Adrenal gland (tissue), 12 donors: ENCODE results near the gene PPP1R37. TPM values are rescaled to one million over a fixed set of nuclear protein-coding genes. Genes with fewer than 3 reads are reported as not detected.

Experiments
- DNase-seq, 7 donors: peaks; one replicate each; pipeline ENCODE4 v3.0.0-alpha.2; 2019 to 2020
- H3K27ac ChIP-seq, 5 donors: fragments of 200-600 bp; sonication (generic) in 4 of 5; 1 replicate in 3 of 5; 2 replicates in 2 of 5; pipeline versions ENCODE4 v1.5.1 to v1.8.0; 2016 to 2020; ENCODE audit warnings: mild to moderate bottlenecking in 1 of 5
- H3K27me3 ChIP-seq: fragments of 200-600 bp; 2 replicates; pipeline ENCODE4 v1.8.0; 2021
- H3K36me3 ChIP-seq, 2 donors: fragments of 200-600 bp; replicated peaks in 1 of 2; 1 replicate in 1 of 2; 2 replicates in 1 of 2; pipeline versions ENCODE4 v1.5.1 to v1.8.0; 2018 to 2022
- H3K4me1 ChIP-seq, 2 donors: fragments of 200-600 bp; replicated peaks in 1 of 2; 1 replicate in 1 of 2; 2 replicates in 1 of 2; pipeline versions ENCODE4 v1.5.1 to v1.8.0; 2018 to 2021
- H3K4me3 ChIP-seq, 4 donors: fragments of 200-600 bp; sonication (generic) in 3 of 4; one replicate each; pipeline ENCODE4 v1.5.1; 2016 to 2018
- H3K9me3 ChIP-seq, 3 donors: fragments of 200-600 bp; sonication (generic) in 1 of 3; replicated peaks in 1 of 3; 1 replicate in 2 of 3; 2 replicates in 1 of 3; pipeline versions ENCODE4 v1.5.1 to v1.8.0; 2016 to 2021
- POLR2A ChIP-seq, 2 donors: fragments of 450-650 bp; IDR thresholded peaks; one replicate each; pipeline ENCODE4 v1.6.1; 2017; ENCODE audit warnings: antibody characterized with exemption in 2 of 2, mild to moderate bottlenecking in 2 of 2, moderate library complexity in 1 of 2
- WGBS, 4 donors: extraction: QIAGEN DNeasy Blood & Tissue Kit in 2 of 4; methylation state at CpG; one replicate each; pipeline versions ENCODE4 v1.1.5 to v1.1.7; 2013 to 2017; 5-methylcytosine and 5-hydroxymethylcytosine counted together
- intact Hi-C, 2 donors: fragments of 100-400 bp; cut with DNase I; formaldehyde crosslinking; loops; one replicate each; pipeline versions ENCODE4 v1.14.1 to v1.15.0; 2022 to 2023
- polyA plus RNA-seq, 3 donors: library from polyadenylated mRNA; stranded (reverse); fragments of 200-250 nt in 2 of 3; fragments of 350-450 nt in 1 of 3; fragmentation: Illumina TruSeq in 1 of 3; extraction: RNeasy Lipid Tissue Mini Kit (QIAGEN cat#74804) in 1 of 3; gene quantifications; one replicate each; pipeline ENCODE4 v1.2.3, GENCODE V29; 2013 to 2014
- total RNA-seq, 9 donors: library from RNA; depleted of rRNA in 4 of 9; stranded (reverse); fragments of >200 nt in 4 of 9; fragments of 120-200 nt in 1 of 9; fragmentation: NEBNext Ultra II Directional in 1 of 9; extraction: Animal tissue kit (Norgen Biotek cat#: 25700) in 1 of 9; gene quantifications; one replicate each; pipeline versions ENCODE4 v1.1.0 to v1.2.4, GENCODE V29; 2013 to 2023
- TF ChIP-seq, protein P1 (sequence below), 6 experiments: fragments of 450-650 bp in 4 of 6; fragments of 200-600 bp in 2 of 6; sonication (generic) in 1 of 6; IDR thresholded peaks; 1 replicate in 5 of 6; 2 replicates in 1 of 6; pipeline versions ENCODE4 v1.5.1 to v1.8.0; 2016 to 2021; ENCODE audit warnings: antibody characterized with exemption in 6 of 6, mild to moderate bottlenecking in 2 of 6, moderate library complexity in 1 of 6
- donor health status: healthy with polysubstance abuse.
- donor health status: Bipolar disorder and iron deficiency.
- donor health status: DM: yes; HTN: yes; CAD: no.
- donor health status: DM: no; HTN: no; CAD: no.
- donor health status: DM: no; HTN: no; CAD: no.
- donor health status: DM: yes; HTN: yes; CAD: no.

Gene PPP1R37
- total and polyA plus RNA-seq, 12 donors = 16.4 to 244 (median 51.8) TPM

DNA sequence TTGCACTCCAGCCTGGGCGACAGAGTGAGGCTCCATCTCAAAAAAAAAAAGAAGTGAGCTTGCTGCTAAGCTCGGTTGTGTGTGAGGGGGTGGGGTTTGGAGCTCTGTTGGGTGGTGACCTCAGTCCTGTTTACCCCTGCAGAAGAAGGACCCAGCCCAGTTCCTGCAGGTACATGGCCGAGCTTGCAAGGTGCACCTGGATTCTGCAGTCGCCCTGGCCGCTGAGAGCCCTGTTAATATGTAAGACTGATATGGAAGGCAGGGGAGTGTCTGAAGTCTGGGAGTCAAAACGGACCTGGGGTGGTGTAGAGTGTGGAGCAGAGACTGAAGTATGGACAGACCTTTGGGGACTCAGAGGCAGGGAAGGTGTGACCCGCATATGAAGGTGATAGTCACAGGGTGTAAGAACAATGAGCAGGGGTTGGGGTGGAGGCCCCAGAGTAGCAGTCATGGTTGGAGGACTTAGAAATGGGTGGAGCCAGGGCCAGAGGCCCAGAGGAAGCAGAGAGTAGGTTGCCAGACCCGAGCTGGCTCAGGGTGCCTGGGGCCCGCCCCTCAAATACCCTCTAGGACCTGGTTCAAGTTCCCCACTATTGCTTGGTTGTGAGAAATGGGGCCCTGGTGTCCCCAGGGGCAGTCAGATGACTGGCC lies 40.9 kb upstream of the PPP1R37 start:
- Histone ChIP-seq H3K9me3 (no peaks in the 10 kb centered on the region), H3K27ac (no peak overlapping the region), H3K4me1 (peaks cover 13 to 19% of the 10 kb centered on the region in 2 donors), H3K36me3 (peaks cover 0 to 48% of the 10 kb centered on the region in 2 donors), H3K27me3 (no peaks in the 10 kb centered on the region), H3K4me3 (no peak overlapping the region)
- no peak for DNase-seq
- WGBS, 4 donors = 72 to 75% (median 74%) methylated on average over 8 to 9 of the region's 9 CpGs
- TF ChIP-seq, protein P1, sequence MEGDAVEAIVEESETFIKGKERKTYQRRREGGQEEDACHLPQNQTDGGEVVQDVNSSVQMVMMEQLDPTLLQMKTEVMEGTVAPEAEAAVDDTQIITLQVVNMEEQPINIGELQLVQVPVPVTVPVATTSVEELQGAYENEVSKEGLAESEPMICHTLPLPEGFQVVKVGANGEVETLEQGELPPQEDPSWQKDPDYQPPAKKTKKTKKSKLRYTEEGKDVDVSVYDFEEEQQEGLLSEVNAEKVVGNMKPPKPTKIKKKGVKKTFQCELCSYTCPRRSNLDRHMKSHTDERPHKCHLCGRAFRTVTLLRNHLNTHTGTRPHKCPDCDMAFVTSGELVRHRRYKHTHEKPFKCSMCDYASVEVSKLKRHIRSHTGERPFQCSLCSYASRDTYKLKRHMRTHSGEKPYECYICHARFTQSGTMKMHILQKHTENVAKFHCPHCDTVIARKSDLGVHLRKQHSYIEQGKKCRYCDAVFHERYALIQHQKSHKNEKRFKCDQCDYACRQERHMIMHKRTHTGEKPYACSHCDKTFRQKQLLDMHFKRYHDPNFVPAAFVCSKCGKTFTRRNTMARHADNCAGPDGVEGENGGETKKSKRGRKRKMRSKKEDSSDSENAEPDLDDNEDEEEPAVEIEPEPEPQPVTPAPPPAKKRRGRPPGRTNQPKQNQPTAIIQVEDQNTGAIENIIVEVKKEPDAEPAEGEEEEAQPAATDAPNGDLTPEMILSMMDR (IDR thresholded peaks at IDR 0.05) = no peak
- TF ChIP-seq POLR2A (IDR thresholded peaks at IDR 0.05) = no peak
- intact Hi-C loops = loop anchor here in 1 of 2 donors (10.0 kb wide), 1 partner anchor 87 kb away; no protein-coding TSS in a partner anchor

DNA sequence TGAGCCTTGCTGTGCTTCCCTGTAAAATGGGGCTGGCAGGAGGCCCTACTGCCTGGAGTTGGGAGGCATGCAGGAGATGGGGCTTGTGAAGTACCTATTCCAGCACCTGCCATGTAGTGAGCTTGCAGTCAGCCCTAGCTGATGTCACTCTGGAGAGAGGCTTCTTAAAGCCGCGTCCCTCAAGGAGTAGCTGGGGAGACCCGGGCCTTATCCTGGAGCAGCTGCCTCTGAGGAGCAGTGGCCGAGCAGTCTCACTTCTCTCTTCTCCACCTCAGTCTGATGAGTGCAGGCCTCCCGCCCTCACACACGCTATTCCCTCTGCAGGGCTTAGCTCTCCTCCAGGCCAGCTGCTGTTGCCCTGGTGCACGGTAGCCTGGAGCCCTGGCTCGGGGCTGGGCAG lies 36.1 kb upstream of the PPP1R37 start:
- peaks cover 0 to 95% of the 10 kb centered on the region in 2 donors for H3K36me3 ChIP-seq
- H3K4me3 ChIP-seq = no peak overlapping the region
- H3K27me3 ChIP-seq = no peaks in the 10 kb centered on the region
- H3K9me3 ChIP-seq = no peaks in the 10 kb centered on the region
- DNase-seq = no peak
- TF ChIP-seq POLR2A (IDR thresholded peaks at IDR 0.05) = no peak
- TF ChIP-seq, protein P1 (IDR thresholded peaks at IDR 0.05) = no peak
- no peaks in the 10 kb centered on the region for H3K4me1 ChIP-seq
- intact Hi-C loops = loop anchor here in 1 of 2 donors (10.0 kb wide), 1 partner anchor 92 kb away; no protein-coding TSS in a partner anchor
- WGBS, 4 donors = 85 to 93% (median 88%) methylated on average over 5 to 8 of the region's 8 CpGs
- H3K27ac ChIP-seq = no peak overlapping the region

DNA sequence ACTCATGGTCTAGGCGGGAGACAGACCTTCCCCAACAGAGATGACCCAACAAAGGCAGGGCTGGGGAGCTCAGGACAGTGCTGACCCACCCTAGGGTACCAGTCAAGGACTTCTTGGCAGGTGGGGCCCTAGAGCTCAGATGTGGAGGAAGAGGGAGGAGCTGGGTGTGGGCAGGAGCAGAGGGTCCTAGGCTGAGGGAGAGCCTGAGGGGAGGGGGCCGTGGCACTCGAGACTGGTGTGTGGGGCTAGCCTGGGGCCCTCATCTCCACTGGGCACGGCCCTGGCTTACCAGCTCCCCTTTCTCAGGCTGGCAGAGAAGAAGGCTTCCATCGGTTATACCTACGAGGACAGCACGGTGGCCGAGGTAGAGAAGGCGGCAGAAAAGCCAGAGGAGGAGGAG lies 35.5 kb upstream of the PPP1R37 start:
- TF ChIP-seq, protein P1 (IDR thresholded peaks at IDR 0.05) = no peak
- TF ChIP-seq POLR2A (IDR thresholded peaks at IDR 0.05) = no peak
- 76 to 89% (median 84%) methylated on average over 5 to 9 of the region's 9 CpGs for WGBS, 4 donors
- Histone ChIP-seq H3K4me3 (no peak overlapping the region), H3K4me1 (no peaks in the 10 kb centered on the region), H3K9me3 (no peaks in the 10 kb centered on the region), H3K27ac (no peak overlapping the region), H3K27me3 (no peaks in the 10 kb centered on the region), H3K36me3 (peaks cover 0 to 99% of the 10 kb centered on the region in 2 donors)
- intact Hi-C loops = loop anchor here in 1 of 2 donors (10.0 kb wide), 1 partner anchor 93 kb away; no protein-coding TSS in a partner anchor
- DNase-seq = no peak

DNA sequence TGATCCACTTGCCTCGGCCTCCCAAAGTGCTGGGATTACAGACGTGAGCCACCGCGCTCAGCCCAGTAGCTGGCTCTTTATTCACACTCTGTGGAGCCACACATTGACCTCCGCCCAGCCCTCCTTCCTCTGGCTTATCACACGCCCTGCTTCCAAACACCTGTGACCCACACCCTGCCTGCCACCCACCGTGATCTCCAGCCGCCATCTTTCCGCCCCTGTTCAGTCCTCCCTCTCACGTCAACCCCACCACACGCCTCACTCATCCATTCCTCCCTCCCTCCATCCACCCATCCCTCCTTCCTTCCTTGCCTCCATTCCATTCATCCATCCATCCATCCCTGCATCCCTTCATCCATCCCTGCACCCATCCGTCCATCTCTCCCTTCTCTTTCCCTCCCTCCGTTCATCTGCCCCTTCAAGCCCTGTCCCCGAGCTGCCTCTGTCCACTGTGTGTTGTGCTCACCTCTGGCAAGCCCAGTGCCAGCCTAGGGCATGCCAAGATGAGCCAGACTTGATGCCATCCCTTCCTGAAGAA lies 34.3 kb upstream of the PPP1R37 start:
- DNase-seq = no peak
- Histone ChIP-seq H3K9me3 (no peaks in the 10 kb centered on the region), H3K27me3 (no peaks in the 10 kb centered on the region), H3K4me1 (no peaks in the 10 kb centered on the region), H3K36me3 (peaks cover 0 to 96% of the 10 kb centered on the region in 2 donors), H3K27ac (no peak overlapping the region), H3K4me3 (no peak overlapping the region)
- WGBS, 4 donors = 83 to 86% (median 85%) methylated on average over 14 of the region's 14 CpGs
- TF ChIP-seq, protein P1 (IDR thresholded peaks at IDR 0.05) = no peak
- TF ChIP-seq POLR2A (IDR thresholded peaks at IDR 0.05) = no peak
- intact Hi-C loops = loop anchor here in 1 of 2 donors (10.0 kb wide), 1 partner anchor 94 kb away; no protein-coding TSS in a partner anchor
